Measurements from ENCODE around the gene HMGB2. TPM values are rescaled to one million over a fixed set of nuclear protein-coding genes. Genes with fewer than 3 reads are reported as not detected.

Gene HMGB2
- total RNA-seq, 1 experiment from 2014 or later = 92.1 TPM

DNA sequence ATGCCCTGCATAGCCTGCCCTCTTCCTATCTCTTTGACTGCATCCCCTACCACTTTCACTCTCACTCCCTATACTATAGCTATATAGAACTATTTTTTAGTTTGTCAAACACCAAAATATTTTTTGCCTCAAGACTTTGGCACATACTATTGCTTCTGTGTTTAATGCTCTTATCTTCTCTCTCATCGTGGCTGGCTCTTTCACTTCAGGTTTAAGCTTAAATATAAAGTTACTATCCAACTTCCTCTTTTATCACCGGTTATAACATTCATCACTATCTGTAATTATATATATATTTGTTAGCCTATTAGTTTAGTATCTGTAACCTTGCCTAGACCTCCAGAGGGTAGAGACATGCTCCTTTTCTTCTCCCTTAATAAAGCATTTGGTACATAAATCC is 11.5 kb upstream of the HMGB2 start:
- in situ Hi-C loops (cut with HindIII; ENCODE audit: low pct_unique_long_range_greater_than_20kb, low sequenced_read_pairs) = no loop called here
- no peak for DNase-seq (ENCODE audit: low read depth, low spot score)

DNA sequence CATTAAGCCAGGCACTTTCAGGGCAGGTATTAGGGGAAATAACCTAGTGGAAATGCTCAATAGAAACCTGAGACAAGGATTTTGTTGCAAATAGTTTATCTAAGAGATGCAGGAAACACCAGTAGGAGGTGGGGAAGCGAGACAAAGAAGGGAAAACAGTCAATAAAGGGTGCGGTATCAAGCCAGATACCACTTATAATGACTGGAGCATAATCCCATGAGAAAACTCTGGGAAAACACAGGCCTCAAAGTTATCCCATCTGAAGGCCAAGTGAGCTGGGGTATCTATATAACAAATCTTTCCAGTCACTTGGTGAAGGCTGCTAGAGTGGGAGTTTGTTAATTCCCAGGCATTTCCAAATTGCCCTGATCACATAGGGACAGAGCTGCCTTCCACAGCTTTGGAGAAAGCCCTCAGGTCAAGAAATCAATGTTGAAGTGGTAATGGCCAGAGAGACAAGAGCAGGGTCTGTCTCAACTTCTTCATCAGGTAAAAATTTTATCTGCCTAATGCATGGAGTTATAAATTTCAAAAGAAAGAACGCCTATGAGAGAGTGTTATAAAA is 9.8 kb upstream of the HMGB2 start:
- in situ Hi-C loops (cut with HindIII; ENCODE audit: low pct_unique_long_range_greater_than_20kb, low sequenced_read_pairs) = no loop called here

DNA sequence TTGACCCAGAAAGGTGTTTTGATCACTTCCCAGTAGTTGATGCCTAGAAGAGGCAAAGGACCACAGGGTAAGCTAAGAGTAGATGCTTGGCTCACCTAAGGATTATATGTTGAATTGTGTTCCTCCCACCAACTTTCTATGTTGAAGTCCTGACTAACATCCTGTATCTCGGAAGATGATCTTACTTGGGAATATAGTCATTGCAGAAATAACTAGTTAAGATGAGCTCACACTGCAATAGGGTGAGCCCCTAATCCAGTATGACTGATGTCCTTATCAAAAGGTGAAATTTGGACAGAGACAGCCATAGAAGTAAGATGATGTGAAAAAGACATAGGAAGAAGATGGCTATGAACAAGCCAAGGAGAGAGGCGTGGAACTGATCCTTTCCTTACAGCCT is 3.3 kb upstream of the HMGB2 start:
- in situ Hi-C loops (cut with HindIII; ENCODE audit: low pct_unique_long_range_greater_than_20kb, low sequenced_read_pairs) = no loop called here
- no peak for DNase-seq (ENCODE audit: low read depth, low spot score)

More for the DNA sequence above, 9.8 kb upstream of the HMGB2 start:
- no peak for DNase-seq (ENCODE audit: low read depth, low spot score)

DNA sequence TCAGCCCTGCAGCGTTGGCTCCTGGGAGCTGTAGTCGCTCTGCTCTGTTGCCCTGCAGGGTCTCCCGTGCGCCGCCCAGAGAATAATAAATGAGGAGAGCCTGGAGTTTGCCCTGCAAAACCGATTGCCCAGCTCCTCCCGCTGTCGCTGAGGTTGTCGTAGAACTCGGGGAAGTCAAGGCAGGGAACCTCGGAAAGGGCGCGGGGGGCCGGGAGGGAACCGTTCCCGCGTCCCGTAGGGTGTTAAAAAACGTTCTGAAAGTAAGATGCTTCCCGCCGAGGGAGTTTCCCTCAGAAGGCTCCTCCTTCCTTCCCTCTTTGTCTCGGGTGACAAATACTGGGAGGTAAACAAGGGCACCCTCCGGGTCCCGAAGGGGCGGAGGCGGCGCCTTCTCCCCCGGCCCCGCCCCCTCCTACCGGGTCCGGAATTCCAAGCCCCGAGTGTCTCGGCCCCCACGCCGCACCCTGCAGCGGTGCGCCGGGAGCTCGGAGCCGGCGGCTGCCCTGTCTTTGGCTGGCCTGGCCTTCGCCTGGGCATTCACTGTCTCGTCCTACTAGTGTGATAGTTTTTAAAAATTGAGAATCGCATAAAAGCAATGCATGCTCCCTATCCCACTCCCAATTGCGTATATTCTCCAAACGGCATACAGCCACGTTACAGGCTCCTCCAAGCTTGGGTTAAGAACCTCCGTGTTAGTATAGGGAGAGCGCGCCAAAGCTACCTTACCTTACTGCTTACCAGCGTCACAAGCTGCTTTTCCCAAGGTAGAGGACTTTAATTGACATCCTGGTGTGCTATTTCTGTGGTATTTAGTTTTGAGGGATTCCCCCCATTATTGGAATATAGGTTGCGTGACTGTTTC is 964 bp upstream of the HMGB2 start:
- peak; percentile 82 for DNase-seq (ENCODE audit: low read depth, low spot score)
- in situ Hi-C loops (cut with HindIII; ENCODE audit: low pct_unique_long_range_greater_than_20kb, low sequenced_read_pairs) = no loop called here

DNA sequence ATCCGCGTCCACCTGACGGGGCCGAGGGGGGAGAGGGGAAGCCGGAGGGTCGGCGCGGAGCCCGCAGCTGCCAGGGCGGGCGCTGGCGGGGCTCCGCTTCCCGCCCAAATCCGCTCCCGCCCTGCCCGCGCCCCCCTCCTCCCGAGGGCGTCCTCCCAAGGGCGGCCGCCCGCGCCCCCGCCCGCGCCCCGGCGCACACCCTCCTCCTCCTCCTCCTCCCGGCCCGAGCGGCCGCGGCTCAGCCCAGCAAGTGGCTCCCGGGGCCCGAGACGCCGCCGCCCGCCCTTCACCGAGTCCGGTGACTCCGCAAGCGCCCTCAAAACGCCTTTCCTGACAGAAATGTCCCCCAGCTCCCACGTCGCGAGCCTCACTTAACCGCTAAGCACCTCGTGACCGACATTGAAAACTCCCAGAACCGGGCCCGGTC is 487 bp downstream of the HMGB2 start:
- in situ Hi-C loops (cut with HindIII; ENCODE audit: low pct_unique_long_range_greater_than_20kb, low sequenced_read_pairs) = no loop called here
- DNase-seq (ENCODE audit: low read depth, low spot score) = no peak

- no peak for DNase-seq (ENCODE audit: low read depth, low spot score)
- in situ Hi-C loops (cut with HindIII; ENCODE audit: low pct_unique_long_range_greater_than_20kb, low sequenced_read_pairs) = no loop called here
These were observed 1.0 kb downstream of the HMGB2 start for GRCh38 chr4:173332963-173333657.

DNA sequence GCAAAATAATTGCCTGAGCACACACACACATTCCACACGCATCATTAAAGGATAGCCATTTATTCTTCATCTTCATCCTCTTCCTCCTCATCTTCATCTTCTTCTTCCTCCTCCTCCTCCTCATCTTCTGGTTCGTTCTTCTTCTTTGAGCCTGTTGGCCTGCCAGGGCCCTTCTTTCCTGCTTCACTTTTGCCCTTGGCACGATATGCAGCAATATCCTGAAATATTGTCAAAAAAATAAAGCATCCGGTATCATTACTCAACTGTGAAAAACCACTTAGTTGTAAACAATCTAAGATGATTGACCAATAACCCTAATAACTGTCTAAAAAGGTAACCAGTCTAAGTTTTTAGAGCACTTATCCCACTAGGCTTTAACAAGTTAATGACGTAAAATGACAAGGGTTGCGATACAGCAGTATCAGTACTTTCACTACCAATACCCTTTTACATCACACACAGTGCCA is 2.1 kb downstream of the HMGB2 start:
- in situ Hi-C loops (cut with HindIII; ENCODE audit: low pct_unique_long_range_greater_than_20kb, low sequenced_read_pairs) = no loop called here

GRCh38 chr4:173330590-173330989 is 3.6 kb downstream of the HMGB2 start:
- in situ Hi-C loops (cut with HindIII; ENCODE audit: low pct_unique_long_range_greater_than_20kb, low sequenced_read_pairs) = no loop called here
- DNase-seq (ENCODE audit: low read depth, low spot score) = no peak

More for the DNA sequence above, 2.1 kb downstream of the HMGB2 start:
- no peak for DNase-seq (ENCODE audit: low read depth, low spot score)

DNA sequence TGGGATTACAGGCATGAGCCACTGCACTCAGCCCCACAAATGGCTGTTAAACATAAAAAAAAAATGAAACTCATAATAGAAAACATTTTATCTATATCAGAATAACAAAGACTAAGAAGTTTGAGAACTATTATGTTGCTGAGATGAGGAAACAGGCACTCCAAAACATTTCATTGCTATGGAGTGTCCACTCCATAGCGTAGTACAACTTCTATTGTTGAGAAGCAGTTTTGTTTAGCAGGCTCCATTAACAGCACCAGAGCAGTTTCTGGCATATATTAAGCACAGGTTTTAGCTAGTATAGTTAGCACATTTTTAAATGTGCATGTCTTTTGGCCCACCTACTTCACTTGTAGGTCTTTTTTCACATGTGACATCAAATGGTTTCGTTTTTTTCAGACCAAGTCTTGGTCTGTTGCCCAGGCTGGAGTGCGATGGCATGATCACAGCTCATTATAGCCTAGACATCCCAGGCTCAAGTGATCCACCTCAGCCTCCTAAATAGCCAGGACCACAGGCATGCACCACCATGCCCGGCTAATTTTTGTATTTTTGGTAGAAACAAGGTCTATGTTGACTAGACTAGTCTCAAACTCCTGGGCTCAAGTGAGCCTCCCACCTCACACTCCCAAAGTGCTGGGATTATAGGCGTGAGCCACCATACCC is 5.8 kb downstream of the HMGB2 start:
- DNase-seq (ENCODE audit: low read depth, low spot score) = no peak
- in situ Hi-C loops (cut with HindIII; ENCODE audit: low pct_unique_long_range_greater_than_20kb, low sequenced_read_pairs) = no loop called here

DNA sequence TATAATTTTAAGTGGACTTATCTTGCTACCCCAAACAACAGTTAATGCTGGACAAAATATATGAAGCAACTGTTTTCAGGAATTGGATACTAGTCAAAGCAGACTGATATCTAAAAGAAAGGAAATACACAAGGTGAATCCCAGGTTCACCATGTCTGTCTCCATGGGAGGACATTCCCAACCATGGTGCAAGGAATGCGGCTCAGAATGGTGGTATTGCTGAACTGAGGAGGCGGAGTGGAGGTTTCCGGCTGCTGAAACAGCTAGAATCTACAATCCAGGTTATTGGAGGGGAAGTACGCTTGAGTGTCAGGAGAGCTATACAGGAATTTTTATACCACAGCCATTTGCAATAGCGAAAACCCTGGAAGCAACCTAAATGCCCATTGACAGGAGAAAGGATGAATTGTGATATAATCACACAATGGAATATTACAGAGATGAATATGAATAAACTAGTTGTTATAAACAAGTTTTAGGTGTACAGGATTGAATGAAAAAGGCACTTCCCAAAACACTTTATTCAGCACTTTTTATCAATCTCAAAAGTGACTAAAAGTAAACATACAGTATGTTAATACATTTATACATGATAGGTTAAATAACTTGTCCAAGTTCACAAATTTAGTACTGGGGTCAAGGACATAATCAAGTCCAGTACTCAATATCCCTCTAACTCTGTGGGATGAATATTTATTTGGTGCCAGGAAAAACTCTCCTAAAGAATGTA is 9.0 kb downstream of the HMGB2 start:
- no peak for DNase-seq (ENCODE audit: low read depth, low spot score)
- in situ Hi-C loops (cut with HindIII; ENCODE audit: low pct_unique_long_range_greater_than_20kb, low sequenced_read_pairs) = no loop called here

DNA sequence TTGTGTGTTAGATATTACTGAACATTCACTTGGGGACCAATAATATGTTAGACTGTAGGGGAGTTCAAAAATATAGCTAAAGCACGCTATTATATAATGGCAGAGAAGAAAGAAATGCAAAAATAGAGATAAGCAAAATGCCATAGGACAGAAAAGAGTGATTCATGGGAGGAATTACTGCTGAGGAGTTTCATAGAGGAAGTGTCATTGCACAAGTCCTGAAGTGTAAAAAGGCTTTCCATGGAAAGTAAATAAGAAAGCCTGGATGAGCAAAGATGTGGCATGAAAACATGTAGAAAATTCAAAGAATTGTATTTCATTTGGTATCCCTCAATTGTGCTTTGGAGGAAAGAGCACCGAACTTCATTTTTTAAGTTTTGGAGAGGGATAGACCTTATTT is 14.5 kb downstream of the HMGB2 start:
- no peak for DNase-seq (ENCODE audit: low read depth, low spot score)
- in situ Hi-C loops (cut with HindIII; ENCODE audit: low pct_unique_long_range_greater_than_20kb, low sequenced_read_pairs) = no loop called here

- in situ Hi-C loops (cut with HindIII; ENCODE audit: low pct_unique_long_range_greater_than_20kb, low sequenced_read_pairs) = no loop called here
- peak; percentile 49 for DNase-seq (ENCODE audit: low read depth, low spot score)
These were observed 15.4 kb downstream of the HMGB2 start for GRCh38 chr4:173318648-173319211.

DNA sequence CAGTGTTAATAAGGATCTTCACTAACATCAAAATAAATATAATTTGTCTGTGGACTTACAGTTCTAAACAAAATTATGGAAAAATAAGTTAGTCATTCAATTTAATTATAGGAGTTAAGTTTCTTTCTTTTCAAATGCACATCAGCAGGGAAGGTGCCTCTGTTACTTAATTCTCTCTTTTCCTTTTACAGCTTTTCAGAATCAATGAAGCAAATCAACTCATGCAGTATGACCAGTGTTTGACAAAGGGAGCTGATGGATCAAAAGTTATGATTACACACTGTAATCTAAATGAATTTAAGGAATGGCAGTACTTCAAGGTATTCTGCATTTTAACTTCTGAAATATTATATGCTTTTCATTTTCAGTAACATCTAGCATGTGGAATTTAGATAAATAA is 15.9 kb downstream of the HMGB2 start:
- no peak for DNase-seq (ENCODE audit: low read depth, low spot score)
- in situ Hi-C loops (cut with HindIII; ENCODE audit: low pct_unique_long_range_greater_than_20kb, low sequenced_read_pairs) = no loop called here

- in situ Hi-C loops (cut with HindIII; ENCODE audit: low pct_unique_long_range_greater_than_20kb, low sequenced_read_pairs) = no loop called here
These were observed 17.2 kb downstream of the HMGB2 start for GRCh38 chr4:173317004-173317403.

DNA sequence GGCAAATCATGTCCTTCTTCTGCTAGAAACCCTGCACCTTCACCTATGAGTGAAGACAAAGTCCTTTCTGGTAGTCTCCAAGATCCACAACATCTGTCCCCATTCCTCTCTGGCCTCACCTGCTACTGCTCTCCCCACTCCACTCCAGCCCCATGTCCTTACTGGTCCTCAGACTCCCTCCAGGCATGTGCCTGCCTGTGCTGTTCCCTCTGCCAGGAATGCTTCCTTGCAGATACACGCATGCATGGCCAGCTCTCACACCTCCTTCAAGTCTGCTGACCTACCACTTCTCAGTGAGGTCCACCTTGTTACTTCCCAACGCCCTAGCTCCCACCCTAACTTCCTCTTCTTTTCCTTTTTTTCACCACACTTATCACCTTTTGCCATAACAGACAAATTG is 18.1 kb downstream of the HMGB2 start:
- in situ Hi-C loops (cut with HindIII; ENCODE audit: low pct_unique_long_range_greater_than_20kb, low sequenced_read_pairs) = no loop called here
- DNase-seq (ENCODE audit: low read depth, low spot score) = no peak

More at GRCh38 chr4:173317004-173317403, 17.2 kb downstream of the HMGB2 start:
- peak; percentile 57 for DNase-seq (ENCODE audit: low read depth, low spot score)

GRCh38 chr4:173314715-173315114 is 19.4 kb downstream of the HMGB2 start:
- in situ Hi-C loops (cut with HindIII; ENCODE audit: low pct_unique_long_range_greater_than_20kb, low sequenced_read_pairs) = no loop called here
- no peak for DNase-seq (ENCODE audit: low read depth, low spot score)

GRCh38 chr4:173311368-173311767 is 22.8 kb downstream of the HMGB2 start:
- no peak for DNase-seq (ENCODE audit: low read depth, low spot score)
- in situ Hi-C loops (cut with HindIII; ENCODE audit: low pct_unique_long_range_greater_than_20kb, low sequenced_read_pairs) = no loop called here
